T-helper 1 cell treated with Interleukin-12 subunit alpha and Interleukin-12 subunit beta and Interleukin-4 antibody, amounts not matched to agents 30 μg/mL and 1 μg/mL, for 36 hours (primary cell): ENCODE data around the gene LST1.

Experiments
- H3K27ac Mint-ChIP-seq: one replicate; pipeline ENCODE4 v1.8.0; 2021; ENCODE audit warnings: mild to moderate bottlenecking, mixed read lengths
- H3K27me3 Mint-ChIP-seq: one replicate; pipeline ENCODE4 v1.8.0; 2021; ENCODE audit warnings: low read depth, mixed read lengths
- H3K36me3 Mint-ChIP-seq: one replicate; pipeline ENCODE4 v1.8.0; 2021; ENCODE audit warnings: low read depth, mixed read lengths
- H3K4me1 Mint-ChIP-seq: one replicate; pipeline ENCODE4 v1.8.0; 2021; ENCODE audit warnings: low read depth, mixed read lengths
- H3K4me3 Mint-ChIP-seq: one replicate; pipeline ENCODE4 v1.8.0; 2021; ENCODE audit warnings: mild to moderate bottlenecking, moderate library complexity, mixed read lengths
- H3K9me3 Mint-ChIP-seq: one replicate; pipeline ENCODE4 v1.8.0; 2021; ENCODE audit warnings: mixed read lengths

The LST1 gene

DNA sequence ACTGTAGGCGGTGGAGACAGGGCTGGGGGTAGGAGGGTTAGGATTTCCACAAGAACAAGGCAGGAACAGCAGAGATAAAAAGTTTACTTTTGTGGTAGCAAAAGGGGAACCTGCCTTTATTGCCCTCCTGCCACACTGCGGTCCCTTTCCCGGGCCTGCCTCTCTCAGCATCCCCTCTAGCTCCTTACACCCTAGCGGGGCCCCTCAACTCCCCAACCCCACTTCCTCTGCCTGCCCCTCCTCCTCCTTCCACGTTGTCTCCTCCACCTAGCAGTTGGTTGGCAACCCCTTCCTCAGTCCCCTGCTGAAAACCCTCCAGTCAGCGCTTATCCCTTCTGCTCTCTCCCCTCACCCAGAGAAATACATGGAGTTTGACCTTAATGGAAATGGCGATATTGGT, 29.7 kb downstream of the LST1 start:
- Mint-ChIP-seq H3K36me3 (peaks cover 7% of the 10 kb centered on the region), H3K4me3 (peak overlapping the region; percentile 78), H3K27ac (peak overlapping the region; percentile 85), H3K4me1 (peaks cover 33% of the 10 kb centered on the region), H3K27me3 (no peaks in the 10 kb centered on the region), H3K9me3 (no peaks in the 10 kb centered on the region)

DNA sequence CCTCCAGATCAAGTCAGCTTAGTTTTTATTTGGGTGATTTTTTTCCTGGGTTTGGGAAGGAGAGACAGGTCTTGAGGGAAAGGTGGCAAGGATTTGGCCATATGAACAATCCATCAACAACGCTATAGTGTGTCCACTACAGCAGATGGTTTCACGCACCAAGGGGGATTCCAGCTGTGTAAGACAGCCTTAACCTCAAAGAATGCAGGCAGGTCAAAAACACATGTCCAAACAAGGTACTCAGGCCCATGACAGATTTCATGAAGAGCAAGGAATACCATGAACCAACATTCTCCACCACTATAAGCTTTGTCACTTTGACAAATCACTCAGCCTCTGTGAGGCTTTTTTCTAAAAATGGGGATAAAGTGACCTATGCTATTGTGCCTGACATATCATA, 30.9 kb downstream of the LST1 start:
- Mint-ChIP-seq H3K27ac (peak overlapping the region; percentile 33), H3K27me3 (no peaks in the 10 kb centered on the region), H3K4me3 (peak overlapping the region; percentile 78), H3K9me3 (no peaks in the 10 kb centered on the region), H3K36me3 (peaks cover 12% of the 10 kb centered on the region), H3K4me1 (peaks cover 40% of the 10 kb centered on the region)

DNA sequence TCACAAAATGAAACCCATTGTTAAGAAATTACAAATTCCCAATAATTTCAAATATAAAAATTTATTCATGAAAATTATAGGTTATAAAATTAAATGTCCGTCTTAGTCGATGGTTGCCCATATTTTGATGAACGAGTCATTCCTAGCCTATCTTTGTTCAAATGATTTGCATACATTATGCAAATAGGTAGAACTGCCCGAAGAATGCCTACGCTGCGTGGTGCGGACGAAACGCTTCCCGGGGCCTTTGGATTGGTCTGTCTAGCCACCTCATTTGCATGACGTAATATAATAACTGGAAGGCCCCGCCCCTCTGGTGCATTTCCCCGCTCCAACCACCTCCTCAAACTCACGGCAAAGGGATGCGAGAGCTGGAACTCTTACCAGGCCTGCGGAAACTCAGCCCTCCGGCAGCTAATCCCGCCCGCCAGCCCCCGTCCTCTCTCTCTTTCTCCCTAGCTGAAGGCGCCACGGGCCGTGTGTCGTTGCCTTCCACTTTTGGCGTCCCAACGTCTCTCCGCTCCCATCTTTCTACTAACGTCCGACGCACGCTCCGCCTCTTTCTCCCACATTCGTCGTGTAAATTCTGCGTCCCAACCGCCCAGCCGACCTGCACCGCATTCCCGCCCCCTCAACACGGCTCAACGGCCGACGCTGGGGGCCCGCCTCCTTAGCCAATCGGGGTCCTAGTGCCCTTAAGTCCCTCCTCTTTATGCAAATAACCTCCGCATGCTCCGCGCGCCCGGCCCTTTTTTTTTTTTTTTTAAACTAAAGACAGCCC, 33.9 kb downstream of the LST1 start:
- peaks cover 27% of the 10 kb centered on the region for H3K36me3 Mint-ChIP-seq
- H3K4me1 Mint-ChIP-seq = peaks cover 41% of the 10 kb centered on the region
- peak overlapping the region; percentile 91 for H3K4me3 Mint-ChIP-seq
- H3K9me3 Mint-ChIP-seq = no peaks in the 10 kb centered on the region
- no peaks in the 10 kb centered on the region for H3K27me3 Mint-ChIP-seq
- peak overlapping the region; percentile 98 for H3K27ac Mint-ChIP-seq

DNA sequence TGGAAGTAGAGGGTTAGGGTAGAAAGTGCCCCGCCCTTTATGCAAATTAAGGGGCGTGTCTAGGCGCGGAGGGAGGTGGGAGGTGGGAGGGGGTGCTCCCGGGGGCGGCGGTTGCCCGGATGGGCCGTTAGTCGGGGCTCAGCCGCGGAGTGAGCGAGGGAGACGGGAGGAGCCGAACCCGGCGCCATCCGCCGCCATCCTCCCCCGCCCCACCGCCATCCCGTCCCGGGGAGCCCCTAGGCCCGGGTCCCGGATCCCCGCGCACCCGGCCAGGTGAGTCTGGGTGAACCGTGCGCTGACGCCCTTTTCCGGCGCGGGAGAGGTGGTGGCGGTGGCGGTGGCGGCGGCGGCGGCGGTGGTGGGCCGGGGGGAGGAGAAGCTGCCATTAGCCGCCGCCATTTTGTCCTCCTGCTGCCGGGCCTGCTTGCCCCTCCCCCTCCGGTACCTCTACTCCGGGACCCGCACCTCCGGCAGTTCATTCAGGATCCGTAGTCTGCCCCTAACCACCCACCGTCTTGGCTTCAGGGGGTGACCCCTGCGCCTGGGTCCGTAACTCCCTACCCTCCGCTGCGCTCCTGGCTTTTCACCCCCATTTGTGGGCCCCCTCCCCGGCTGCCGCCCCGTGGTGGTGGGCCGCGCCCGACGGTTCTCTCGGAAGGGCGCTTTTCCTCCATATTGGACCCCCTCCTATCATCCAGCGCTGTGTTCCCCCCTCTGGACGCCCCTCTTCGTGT, 34.7 kb downstream of the LST1 start, which contains the start of gene PRRC2A:
PRRC2A (plus strand) TSS at position 130 of the 734 bp plus-strand sequence. CDS start 2,075 bp downstream, outside the sequence.
- Mint-ChIP-seq H3K27me3 (no peaks in the 10 kb centered on the region), H3K9me3 (no peaks in the 10 kb centered on the region), H3K36me3 (peaks cover 33% of the 10 kb centered on the region), H3K4me1 (peaks cover 35% of the 10 kb centered on the region), H3K27ac (peak within 1 kb of the TSS; percentile 98), H3K4me3 (peak within 1 kb of the TSS; percentile 96)

DNA sequence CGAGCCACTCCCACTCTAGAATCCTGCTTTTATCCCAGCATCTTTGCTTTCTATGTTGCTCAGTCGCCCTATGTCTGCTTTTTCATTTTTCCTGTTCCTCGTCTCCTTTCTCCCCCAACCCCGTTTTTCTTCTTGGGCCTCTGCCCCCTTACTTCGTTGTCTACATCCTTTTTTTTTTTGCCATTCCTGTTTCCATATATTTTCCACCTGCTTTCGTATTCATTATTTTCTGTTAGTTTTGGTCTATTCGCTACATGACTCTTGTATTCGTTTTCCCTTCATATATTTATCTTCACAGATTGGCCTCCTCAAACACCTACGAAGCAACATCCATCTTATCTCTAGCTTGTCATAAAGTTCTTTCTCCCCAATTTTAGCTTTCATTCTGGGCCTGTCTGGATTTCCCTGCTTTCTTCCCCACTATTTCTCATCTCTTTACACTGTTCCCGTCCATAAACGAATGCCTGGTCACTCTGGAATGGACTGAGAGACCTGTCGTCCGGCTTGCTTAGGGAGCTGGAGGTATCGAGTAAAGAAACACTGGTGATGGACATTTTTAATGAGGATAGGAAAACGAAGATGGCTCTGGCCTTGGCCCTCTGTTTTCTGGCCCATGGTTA, 35.4 kb downstream of the LST1 start:
- Mint-ChIP-seq H3K36me3 (peaks cover 40% of the 10 kb centered on the region), H3K4me1 (peaks cover 28% of the 10 kb centered on the region), H3K27ac (peak overlapping the region; percentile 93), H3K4me3 (peak overlapping the region; percentile 96), H3K9me3 (no peaks in the 10 kb centered on the region), H3K27me3 (no peaks in the 10 kb centered on the region)

DNA sequence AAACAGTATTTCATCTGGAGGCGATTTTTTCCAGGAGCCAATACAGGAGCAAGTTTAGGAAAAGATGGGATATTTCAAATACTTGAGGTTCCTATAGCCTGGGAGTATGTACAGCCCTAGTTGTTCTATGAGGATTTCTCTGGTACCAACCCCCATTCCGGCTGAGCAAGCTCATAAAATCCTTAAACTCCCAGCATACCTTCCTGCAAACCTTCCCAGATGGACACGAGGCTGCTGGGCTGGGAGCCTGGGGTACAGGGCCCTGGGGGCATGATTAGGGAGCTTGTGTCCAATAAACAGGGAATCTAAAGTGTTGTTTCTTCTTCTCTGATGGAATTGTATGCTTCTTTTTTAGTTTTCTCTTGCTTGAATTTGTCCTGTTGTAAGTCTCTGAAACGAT, 35.9 kb downstream of the LST1 start:
- H3K4me1 Mint-ChIP-seq = peaks cover 22% of the 10 kb centered on the region
- peaks cover 40% of the 10 kb centered on the region for H3K36me3 Mint-ChIP-seq
- H3K27me3 Mint-ChIP-seq = no peaks in the 10 kb centered on the region
- no peaks in the 10 kb centered on the region for H3K9me3 Mint-ChIP-seq
- peak overlapping the region; percentile 93 for H3K27ac Mint-ChIP-seq
- peak overlapping the region; percentile 96 for H3K4me3 Mint-ChIP-seq

DNA sequence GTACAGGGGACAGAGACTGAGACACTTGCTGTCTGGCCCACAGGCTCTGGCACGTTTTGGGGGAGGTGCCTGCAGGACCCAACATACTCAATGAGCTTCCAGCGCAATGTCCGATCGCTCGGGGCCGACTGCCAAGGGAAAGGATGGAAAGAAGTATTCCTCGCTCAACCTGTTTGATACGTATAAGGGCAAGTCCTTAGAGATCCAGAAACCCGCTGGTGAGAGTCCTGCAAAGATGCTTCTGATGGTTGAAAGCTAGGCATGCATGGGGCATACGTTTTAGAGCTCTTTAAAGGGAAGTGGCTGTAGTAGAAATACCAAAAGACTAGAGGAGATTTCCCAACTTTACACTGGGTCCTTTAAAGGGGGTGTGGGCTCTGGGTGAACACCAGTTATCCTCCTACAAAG, 36.6 kb downstream of the LST1 start:
- H3K4me3 Mint-ChIP-seq = peak overlapping the region; percentile 96
- no peak overlapping the region for H3K27ac Mint-ChIP-seq
- peaks cover 26% of the 10 kb centered on the region for H3K4me1 Mint-ChIP-seq
- H3K27me3 Mint-ChIP-seq = no peaks in the 10 kb centered on the region
- peaks cover 46% of the 10 kb centered on the region for H3K36me3 Mint-ChIP-seq
- H3K9me3 Mint-ChIP-seq = no peaks in the 10 kb centered on the region

DNA sequence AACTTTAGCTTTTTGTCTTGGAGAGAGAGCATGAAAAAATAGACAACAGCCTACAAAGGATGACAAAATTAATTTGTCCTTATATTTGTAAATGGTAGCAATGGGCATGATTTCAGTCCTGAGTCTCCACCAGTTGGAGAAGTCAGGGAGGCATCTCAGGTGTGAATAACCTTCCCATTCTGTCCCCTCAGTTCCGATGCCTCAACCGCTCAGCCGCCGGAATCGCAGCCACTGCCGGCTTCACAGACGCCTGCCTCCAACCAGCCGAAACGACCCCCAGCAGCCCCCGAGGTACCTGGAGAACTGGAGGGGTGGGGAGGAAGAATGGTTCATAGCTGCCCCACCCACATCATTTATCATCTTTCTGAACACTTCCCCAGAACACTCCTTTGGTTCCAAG, 38.0 kb downstream of the LST1 start:
- peaks cover 25% of the 10 kb centered on the region for H3K4me1 Mint-ChIP-seq
- H3K36me3 Mint-ChIP-seq = peaks cover 54% of the 10 kb centered on the region
- no peaks in the 10 kb centered on the region for H3K27me3 Mint-ChIP-seq
- H3K9me3 Mint-ChIP-seq = no peaks in the 10 kb centered on the region
- no peak overlapping the region for H3K4me3 Mint-ChIP-seq
- no peak overlapping the region for H3K27ac Mint-ChIP-seq

DNA sequence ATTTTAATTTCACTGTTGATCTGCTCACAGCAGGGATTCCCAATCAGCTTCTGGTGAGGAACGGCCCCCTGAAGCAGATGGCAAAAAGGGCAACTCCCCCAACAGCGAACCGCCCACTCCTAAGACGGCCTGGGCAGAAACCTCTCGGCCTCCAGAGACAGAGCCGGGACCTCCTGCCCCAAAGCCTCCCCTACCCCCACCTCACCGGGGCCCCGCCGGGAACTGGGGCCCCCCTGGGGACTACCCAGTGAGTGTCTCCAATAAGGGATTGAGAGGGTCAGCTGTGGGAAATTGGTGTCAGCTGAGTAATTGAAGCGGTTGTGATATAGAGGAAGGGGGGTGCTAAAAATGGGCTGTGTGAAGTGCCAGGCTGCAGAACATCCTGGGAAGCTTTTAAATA, 40.9 kb downstream of the LST1 start:
- H3K27ac Mint-ChIP-seq = no peak overlapping the region
- H3K36me3 Mint-ChIP-seq = peaks cover 68% of the 10 kb centered on the region

DNA sequence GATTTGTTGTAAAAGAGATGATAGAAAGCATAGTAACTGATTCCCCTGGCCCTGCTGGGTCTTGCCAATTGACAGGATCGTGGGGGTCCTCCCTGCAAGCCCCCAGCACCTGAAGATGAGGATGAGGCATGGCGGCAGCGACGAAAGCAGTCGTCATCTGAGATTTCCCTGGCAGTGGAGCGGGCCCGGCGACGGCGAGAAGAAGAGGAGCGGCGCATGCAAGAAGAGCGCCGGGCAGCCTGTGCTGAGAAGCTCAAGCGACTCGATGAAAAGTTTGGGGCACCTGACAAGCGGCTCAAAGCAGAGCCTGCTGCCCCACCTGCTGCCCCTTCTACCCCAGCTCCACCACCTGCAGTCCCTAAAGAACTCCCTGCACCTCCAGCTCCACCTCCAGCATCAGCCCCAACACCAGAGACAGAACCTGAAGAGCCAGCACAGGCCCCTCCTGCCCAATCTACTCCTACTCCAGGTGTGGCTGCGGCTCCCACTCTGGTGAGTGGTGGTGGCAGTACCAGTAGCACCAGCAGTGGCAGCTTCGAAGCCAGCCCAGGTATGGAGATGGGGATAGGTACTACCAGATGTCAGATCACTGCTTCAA, 41.7 kb downstream of the LST1 start:
- Mint-ChIP-seq H3K36me3 (peaks cover 62% of the 10 kb centered on the region), H3K27me3 (no peaks in the 10 kb centered on the region), H3K9me3 (no peaks in the 10 kb centered on the region), H3K4me1 (peaks cover 9% of the 10 kb centered on the region), H3K27ac (no peak overlapping the region), H3K4me3 (no peak overlapping the region)

More for the DNA sequence above, 40.9 kb downstream of the LST1 start:
- Mint-ChIP-seq H3K4me3 (no peak overlapping the region), H3K4me1 (peaks cover 18% of the 10 kb centered on the region), H3K27me3 (no peaks in the 10 kb centered on the region), H3K9me3 (no peaks in the 10 kb centered on the region)

DNA sequence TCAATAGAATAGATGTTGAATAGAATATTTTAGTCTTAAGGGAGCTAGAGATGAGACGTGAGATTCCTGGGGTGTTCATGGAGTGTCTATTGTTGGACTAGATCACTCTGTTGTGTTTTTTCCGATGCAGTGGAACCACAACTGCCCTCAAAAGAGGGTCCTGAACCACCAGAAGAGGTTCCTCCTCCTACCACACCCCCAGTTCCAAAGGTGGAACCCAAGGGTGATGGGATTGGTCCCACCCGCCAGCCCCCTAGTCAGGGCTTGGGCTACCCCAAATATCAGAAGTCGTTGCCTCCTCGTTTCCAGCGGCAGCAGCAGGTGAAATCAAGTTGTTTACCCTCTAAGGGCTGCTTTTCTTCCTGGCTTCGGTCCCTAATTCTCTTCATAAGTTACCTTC, 42.9 kb downstream of the LST1 start:
- Mint-ChIP-seq H3K27ac (no peak overlapping the region), H3K9me3 (no peaks in the 10 kb centered on the region), H3K27me3 (no peaks in the 10 kb centered on the region), H3K4me3 (no peak overlapping the region), H3K36me3 (peaks cover 60% of the 10 kb centered on the region), H3K4me1 (peaks cover 6% of the 10 kb centered on the region)

DNA sequence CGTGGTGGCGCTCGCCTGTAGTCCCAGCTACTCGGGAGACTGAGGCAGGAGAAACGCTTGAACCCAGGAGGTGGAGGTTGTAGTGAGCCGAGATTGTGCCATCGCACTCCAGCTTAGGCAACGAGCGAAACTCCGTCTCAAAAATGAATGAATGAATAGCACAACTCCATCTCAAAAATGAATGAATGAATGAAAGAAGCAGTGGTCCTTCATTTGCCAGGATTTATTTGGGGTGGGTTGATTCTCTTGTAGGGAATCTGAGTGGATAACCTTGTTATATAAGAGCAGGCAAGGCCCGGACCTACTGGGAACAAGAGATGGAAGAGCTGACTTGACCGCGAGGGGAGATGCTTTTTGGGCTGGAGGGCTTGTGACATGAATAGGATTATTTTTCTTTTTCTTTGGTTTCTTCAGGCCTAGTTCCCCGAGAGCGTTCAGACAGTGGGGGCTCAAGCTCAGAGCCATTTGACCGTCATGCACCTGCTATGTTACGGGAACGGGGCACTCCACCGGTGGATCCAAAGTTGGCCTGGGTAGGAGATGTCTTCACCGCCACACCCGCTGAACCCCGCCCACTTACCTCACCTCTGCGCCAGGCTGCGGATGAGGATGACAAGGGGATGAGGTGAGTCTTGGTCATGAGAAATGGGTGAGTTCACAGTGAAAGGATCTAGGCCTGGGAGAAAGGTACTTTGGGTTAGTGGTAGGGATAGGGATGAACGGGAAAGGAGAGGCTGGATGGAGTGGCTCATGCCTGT, 44.3 kb downstream of the LST1 start:
- Mint-ChIP-seq H3K27me3 (no peaks in the 10 kb centered on the region), H3K36me3 (peaks cover 63% of the 10 kb centered on the region), H3K4me1 (peaks cover 7% of the 10 kb centered on the region), H3K9me3 (no peaks in the 10 kb centered on the region), H3K4me3 (no peak overlapping the region), H3K27ac (no peak overlapping the region)

DNA sequence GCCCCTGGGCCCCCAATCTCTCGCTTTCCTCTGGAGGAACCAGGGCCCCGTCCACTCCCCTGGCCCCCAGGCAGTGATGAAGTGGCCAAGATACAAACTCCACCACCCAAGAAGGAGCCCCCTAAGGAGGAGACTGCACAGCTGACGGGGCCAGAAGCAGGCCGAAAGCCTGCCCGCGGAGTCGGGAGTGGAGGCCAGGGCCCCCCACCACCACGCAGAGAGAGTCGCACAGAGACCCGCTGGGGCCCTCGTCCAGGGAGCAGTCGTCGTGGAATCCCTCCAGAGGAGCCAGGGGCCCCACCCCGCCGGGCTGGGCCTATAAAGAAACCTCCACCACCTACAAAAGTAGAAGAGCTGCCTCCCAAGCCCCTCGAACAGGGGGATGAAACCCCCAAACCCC, 45.1 kb downstream of the LST1 start:
- no peak overlapping the region for H3K4me3 Mint-ChIP-seq
- no peaks in the 10 kb centered on the region for H3K27me3 Mint-ChIP-seq
- no peaks in the 10 kb centered on the region for H3K9me3 Mint-ChIP-seq
- H3K4me1 Mint-ChIP-seq = peaks cover 7% of the 10 kb centered on the region
- H3K36me3 Mint-ChIP-seq = peaks cover 59% of the 10 kb centered on the region
- no peak overlapping the region for H3K27ac Mint-ChIP-seq
